Right lobe of liver (tissue), 6 donors: ENCODE measurements around the gene RRP1. TPM values are rescaled to one million over a fixed set of nuclear protein-coding genes. Genes with fewer than 3 reads are reported as not detected.

ENCODE experiments used
- ATAC-seq, 4 donors: fragments of 200-7000 bp; cut with Tn5 transposase; one replicate each; pipeline ENCODE4 v1.9.1; 2020; ENCODE audit warnings: mild to moderate bottlenecking in 4 of 4, moderate library complexity in 4 of 4
- DNase-seq, 3 donors: peaks; one replicate each; pipeline ENCODE4 v3.0.0-alpha.2; 2020
- H3K27ac ChIP-seq, 3 donors: fragments of 200-600 bp; one replicate each; pipeline ENCODE4 v1.8.0; 2022
- H3K27me3 ChIP-seq, 2 donors: fragments of 200-600 bp; one replicate each; pipeline ENCODE4 v1.8.0; 2022
- H3K36me3 ChIP-seq, 4 donors: fragments of 200-600 bp; sonication (generic) in 1 of 4; one replicate each; pipeline versions ENCODE4 v1.5.1 to v1.8.0; 2017 to 2022; ENCODE audit warnings: control low read depth in 1 of 4
- H3K4me1 ChIP-seq, 4 donors: fragments of 200-600 bp; sonication (generic) in 1 of 4; one replicate each; pipeline versions ENCODE4 v1.5.1 to v1.8.0; 2017 to 2022; ENCODE audit warnings: control low read depth in 1 of 4
- H3K4me3 ChIP-seq, 3 donors: fragments of 200-600 bp; one replicate each; pipeline ENCODE4 v1.8.0; 2022
- H3K9me3 ChIP-seq, 4 donors: fragments of 200-600 bp; sonication (generic) in 1 of 4; one replicate each; pipeline versions ENCODE4 v1.5.1 to v1.8.0; 2017 to 2022; ENCODE audit warnings: control low read depth in 1 of 4
- POLR2A ChIP-seq: fragments of 450-650 bp; IDR thresholded peaks from one replicate; pipeline ENCODE4 v1.6.1; 2017; ENCODE audit warnings: antibody characterized with exemption, mild to moderate bottlenecking
- WGBS: methylation state at CpG from one replicate; pipeline ENCODE4 v1.1.6; 2018; ENCODE audit warnings: low coverage, low lambda C conversion rate; ENCODE audit not compliant: insufficient coverage; ENCODE audit errors: missing lambda C conversion rate; 5-methylcytosine and 5-hydroxymethylcytosine counted together
- intact Hi-C, 2 donors: fragments of 100-400 bp; cut with DNase I; formaldehyde crosslinking; loops; one replicate each; pipeline versions ENCODE4 v1.11.2 to v1.14.1; 2022
- total RNA-seq, 6 experiments: library from RNA; depleted of rRNA in 2 of 6; stranded (reverse); fragments of >200 nt in 2 of 6; fragmentation: NEBNext Ultra II Directional in 3 of 6; extraction: Animal tissue kit (Norgen Biotek cat#: 25700) in 3 of 6; gene quantifications; one replicate each; pipeline versions ENCODE4 v1.1.0 to v1.2.4, GENCODE V29; 2016 to 2023
- TF ChIP-seq, protein P1 (sequence below), 4 donors: fragments of 200-600 bp in 3 of 4; fragments of 450-650 bp in 1 of 4; IDR thresholded peaks; one replicate each; pipeline versions ENCODE4 v1.5.1 to v1.8.0; 2016 to 2022; ENCODE audit warnings: antibody characterized with exemption in 4 of 4, mild to moderate bottlenecking in 2 of 4
- donor health status: DM: no; HTN: yes; CAD: no.
- donor health status: DM: no; HTN: no; CAD: no.
- donor health status: DM: no; HTN: no; CAD: no.
- donor health status: DM: no; HTN: yes; CAD: no.
- donor health status: DM: no; HTN: yes; CAD: no.

RRP1 gene
- total RNA-seq, 6 experiments from 2014 or later, result 8.8 to 25.1 (median 12.9) TPM

DNA sequence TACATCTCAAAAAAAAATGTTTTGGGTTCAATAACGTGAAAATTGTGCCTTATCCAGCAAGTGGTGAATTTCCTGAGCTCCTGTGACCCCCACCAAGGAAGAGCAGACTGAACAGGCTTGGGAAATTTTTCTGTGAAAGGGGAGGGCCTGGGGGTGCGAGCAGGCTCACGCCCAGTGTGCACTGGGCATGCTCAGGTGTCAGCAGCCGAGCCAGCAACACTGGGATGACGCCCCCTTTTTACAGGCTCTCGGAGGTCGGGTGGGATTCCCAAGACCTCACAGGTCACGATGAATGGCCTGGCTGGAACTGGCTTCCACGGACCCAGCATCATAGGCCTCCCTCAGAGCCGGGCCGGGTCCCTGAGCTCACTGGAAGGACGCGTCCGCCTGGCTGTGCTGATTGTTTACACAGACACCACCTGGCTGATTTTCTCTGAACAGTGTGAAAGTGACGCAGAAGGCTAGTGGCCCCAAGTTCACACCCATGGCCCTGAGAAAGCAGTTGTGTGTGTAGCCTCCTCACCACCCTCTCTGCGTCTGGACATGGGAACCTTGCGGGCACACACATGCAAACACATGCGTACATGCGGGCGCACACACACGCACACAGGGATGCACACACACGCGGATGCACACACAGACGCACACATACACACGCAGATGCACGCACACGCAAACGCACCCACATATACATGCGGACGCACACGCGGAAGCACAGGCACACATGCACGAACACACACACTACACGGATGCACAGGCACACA, 22.5 kb upstream of the RRP1 start:
- Histone ChIP-seq H3K9me3 (no peaks in the 10 kb centered on the region), H3K4me3 (no peak overlapping the region), H3K36me3 (no peaks in the 10 kb centered on the region), H3K27ac (no peak overlapping the region), H3K27me3 (no peaks in the 10 kb centered on the region), H3K4me1 (no peaks in the 10 kb centered on the region)
- WGBS, result 81% methylated on average over 10 of the region's 34 CpGs
- intact Hi-C loops, result no loop called here
- TF ChIP-seq, protein P1, sequence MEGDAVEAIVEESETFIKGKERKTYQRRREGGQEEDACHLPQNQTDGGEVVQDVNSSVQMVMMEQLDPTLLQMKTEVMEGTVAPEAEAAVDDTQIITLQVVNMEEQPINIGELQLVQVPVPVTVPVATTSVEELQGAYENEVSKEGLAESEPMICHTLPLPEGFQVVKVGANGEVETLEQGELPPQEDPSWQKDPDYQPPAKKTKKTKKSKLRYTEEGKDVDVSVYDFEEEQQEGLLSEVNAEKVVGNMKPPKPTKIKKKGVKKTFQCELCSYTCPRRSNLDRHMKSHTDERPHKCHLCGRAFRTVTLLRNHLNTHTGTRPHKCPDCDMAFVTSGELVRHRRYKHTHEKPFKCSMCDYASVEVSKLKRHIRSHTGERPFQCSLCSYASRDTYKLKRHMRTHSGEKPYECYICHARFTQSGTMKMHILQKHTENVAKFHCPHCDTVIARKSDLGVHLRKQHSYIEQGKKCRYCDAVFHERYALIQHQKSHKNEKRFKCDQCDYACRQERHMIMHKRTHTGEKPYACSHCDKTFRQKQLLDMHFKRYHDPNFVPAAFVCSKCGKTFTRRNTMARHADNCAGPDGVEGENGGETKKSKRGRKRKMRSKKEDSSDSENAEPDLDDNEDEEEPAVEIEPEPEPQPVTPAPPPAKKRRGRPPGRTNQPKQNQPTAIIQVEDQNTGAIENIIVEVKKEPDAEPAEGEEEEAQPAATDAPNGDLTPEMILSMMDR (IDR thresholded peaks at IDR 0.05), result no peak
- TF ChIP-seq POLR2A, result no peak
- DNase-seq (no peak), ATAC-seq (peak; percentile 46 to 66 (median 57))

DNA sequence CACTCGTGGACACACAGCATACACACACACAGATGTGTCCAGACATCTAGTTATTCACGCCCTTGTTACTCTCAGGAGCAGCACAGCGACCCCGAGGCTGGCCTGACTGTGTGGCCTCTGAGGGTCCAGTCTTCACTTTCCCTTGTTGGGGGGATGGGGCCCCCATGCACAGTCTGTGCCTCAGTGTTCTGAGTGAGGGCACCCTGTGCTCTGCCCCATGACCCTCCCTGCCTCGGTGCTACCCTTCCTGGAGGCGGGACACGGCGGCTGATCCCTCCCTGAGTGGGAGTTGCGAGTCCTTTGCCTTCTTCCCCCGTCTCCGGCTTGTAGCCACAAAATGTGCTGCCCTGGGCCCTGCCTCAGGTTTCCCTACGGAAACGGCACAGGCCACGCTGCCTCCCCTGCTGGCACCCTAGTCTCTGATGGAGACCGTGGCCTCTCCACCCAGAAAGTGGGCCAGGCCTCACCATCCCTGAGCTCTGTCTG, 21.8 kb upstream of the RRP1 start:
- WGBS, result 58% methylated on average over 4 of the region's 15 CpGs

DNA sequence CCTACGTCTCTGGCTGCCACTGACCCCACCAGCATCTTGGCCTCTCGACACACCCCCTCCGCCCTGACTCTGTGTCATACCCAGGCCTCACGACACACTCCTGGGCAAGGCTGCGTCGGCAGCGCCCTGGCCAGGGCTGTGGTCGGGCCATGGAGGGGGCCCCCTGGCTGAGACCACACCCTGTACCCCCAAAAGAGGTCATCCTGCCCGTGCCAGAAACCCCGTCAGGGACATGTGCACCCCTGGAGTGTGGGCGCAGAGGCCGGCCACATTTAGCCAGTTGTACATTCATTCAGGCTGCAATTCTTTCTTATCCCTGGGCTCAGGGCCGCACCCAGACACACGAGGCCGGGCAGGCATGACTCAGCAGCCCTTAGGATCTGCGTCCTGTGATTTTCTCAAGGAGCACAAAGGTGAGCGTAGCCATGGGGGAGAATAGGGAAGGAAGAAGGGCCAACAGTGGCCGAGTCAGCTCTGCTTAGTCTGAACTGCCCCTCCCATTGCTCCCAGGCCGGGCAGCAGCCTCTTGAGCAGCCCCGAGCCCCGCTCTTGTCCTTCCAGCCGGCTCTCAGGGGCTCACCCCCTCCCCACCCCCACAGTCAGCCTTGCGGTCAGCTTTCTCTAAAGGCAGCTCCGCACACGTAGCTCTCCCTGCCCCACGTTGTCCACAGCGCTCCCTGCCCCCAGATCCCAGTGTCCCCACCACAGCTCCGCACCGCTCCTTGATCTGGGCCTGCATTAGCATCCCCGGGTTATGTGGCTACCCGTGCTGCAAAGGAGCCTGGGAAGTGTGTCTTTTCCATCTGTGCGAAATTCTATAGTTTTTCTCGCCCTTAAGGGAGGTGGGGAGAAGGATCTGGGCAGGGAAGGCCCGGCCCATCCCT, 21.2 kb upstream of the RRP1 start:
- Histone ChIP-seq H3K4me3 (no peak overlapping the region), H3K36me3 (peaks cover 0 to 7% (median 0%) of the 10 kb centered on the region in 4 donors), H3K27ac (no peak overlapping the region), H3K4me1 (no peaks in the 10 kb centered on the region), H3K27me3 (no peaks in the 10 kb centered on the region), H3K9me3 (no peaks in the 10 kb centered on the region)
- 78% methylated on average over 15 of the region's 34 CpGs for WGBS
- TF ChIP-seq, protein P1 (IDR thresholded peaks at IDR 0.05), result no peak
- TF ChIP-seq POLR2A, result no peak
- DNase-seq (no peak), ATAC-seq (peak in 1 of 4 donors; percentile 10)
- intact Hi-C loops, result no loop called here

More for the DNA sequence above, 21.8 kb upstream of the RRP1 start:
- intact Hi-C loops, result no loop called here
- Histone ChIP-seq H3K36me3 (peaks cover 0 to under 1% (median 0%) of the 10 kb centered on the region in 4 donors), H3K4me1 (no peaks in the 10 kb centered on the region), H3K9me3 (no peaks in the 10 kb centered on the region), H3K27me3 (no peaks in the 10 kb centered on the region), H3K4me3 (no peak overlapping the region), H3K27ac (no peak overlapping the region)
- DNase-seq (no peak), ATAC-seq (no peak)
- TF ChIP-seq POLR2A, result no peak
- TF ChIP-seq, protein P1 (IDR thresholded peaks at IDR 0.05), result no peak

DNA sequence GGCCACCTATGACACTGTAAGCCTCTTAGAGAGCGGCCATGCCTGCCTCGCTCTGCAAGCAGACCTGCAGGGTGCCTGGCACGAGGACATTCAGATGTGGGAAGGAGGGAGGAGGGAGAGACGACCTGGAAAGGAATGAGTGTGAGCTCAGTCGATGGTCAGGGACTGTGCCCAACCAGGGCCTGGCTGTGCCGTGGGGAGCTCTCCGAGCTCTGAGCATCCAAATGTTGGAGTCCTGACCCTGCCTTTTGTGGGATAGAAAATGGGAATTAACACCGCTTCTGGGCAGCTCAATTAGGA, 20.6 kb upstream of the RRP1 start:
- H3K27ac ChIP-seq, result no peak overlapping the region
- intact Hi-C loops, result no loop called here

More for the DNA sequence above, 20.6 kb upstream of the RRP1 start:
- no peaks in the 10 kb centered on the region for H3K4me1 ChIP-seq
- 80% methylated on average over 5 of the region's 8 CpGs for WGBS
- peaks cover under 1 to 8% (median 4%) of the 10 kb centered on the region in 4 donors for H3K36me3 ChIP-seq
- TF ChIP-seq, protein P1 (IDR thresholded peaks at IDR 0.05), result no peak
- TF ChIP-seq POLR2A, result no peak
- no peak overlapping the region for H3K4me3 ChIP-seq
- DNase-seq (no peak), ATAC-seq (no peak)
- no peaks in the 10 kb centered on the region for H3K9me3 ChIP-seq
- H3K27me3 ChIP-seq, result no peaks in the 10 kb centered on the region
